ENCODE measurements around the gene CD1C.

DNA sequence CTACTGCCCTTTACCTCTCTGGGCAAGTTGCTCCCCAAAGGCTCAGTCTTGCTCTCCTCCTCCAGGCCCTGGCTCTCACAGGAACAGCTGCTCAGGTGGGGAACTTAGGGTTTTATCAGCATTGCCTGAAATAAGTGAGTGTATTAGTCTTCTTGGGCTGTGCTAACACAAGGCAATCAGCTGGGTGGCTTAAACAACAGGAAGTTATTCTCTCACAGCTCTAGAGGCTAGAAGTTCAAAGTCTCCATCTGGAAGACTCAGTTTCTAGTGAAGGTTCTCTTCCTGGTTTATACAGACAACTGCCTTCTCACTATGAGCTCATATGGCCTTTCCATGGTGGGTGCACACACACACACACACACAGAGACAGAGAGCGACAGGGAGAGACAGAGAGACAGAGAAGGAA lies 2.8 kb upstream of the CD1C start:
- TF ChIP-seq POLR2A (IDR thresholded peaks at IDR 0.05) (no peak), CTCF (IDR thresholded peaks at IDR 0.05) (no peak)
